HEK293 (cell line): ENCODE measurements around the gene TLR5.

Experiments used
- CTCF ChIP-seq: fragments of 450-650 bp; formaldehyde crosslinking; IDR thresholded peaks from 2 replicates; pipeline ENCODE4 v1.5.1; 2016; ENCODE audit warnings: missing biosample characterization, missing genetic modification characterization
- ZNF138 ChIP-seq: fragments of 450-650 bp; formaldehyde crosslinking; IDR thresholded peaks from 2 replicates; pipeline ENCODE4 v1.5.1; 2016; ENCODE audit warnings: missing biosample characterization, missing genetic modification characterization, borderline replicate concordance
- ZNF221 ChIP-seq: fragments of 450-650 bp; formaldehyde crosslinking; IDR thresholded peaks from 2 replicates; pipeline ENCODE4 v1.5.1; 2017; ENCODE audit warnings: missing biosample characterization, missing genetic modification characterization, borderline replicate concordance

- no peak for TF ChIP-seq CTCF (tag by site-specific recombination)
- TF ChIP-seq ZNF221 (tag by site-specific recombination), result no peak
- no peak for TF ChIP-seq ZNF138 (tag by site-specific recombination)
Observed at GRCh38 chr1:223144431-223144830, 1.4 kb upstream of the TLR5 start.
